Ishikawa (cell line): ENCODE data around the gene MAP3K9.

Experiments used
- CEBPB ChIP-seq: IDR thresholded peaks from 2 replicates; pipeline ENCODE4 v1.6.1; 2012
- CREB1 ChIP-seq: IDR thresholded peaks from 2 replicates; pipeline ENCODE4 v1.6.1; 2012; ENCODE audit warnings: low read depth
- EGR1 ChIP-seq: IDR thresholded peaks from 2 replicates; pipeline ENCODE4 v1.6.1; 2012
- EP300 ChIP-seq: IDR thresholded peaks from 2 replicates; pipeline ENCODE4 v1.6.1; 2012; ENCODE audit warnings: borderline replicate concordance
- FOXM1 ChIP-seq: IDR thresholded peaks from 2 replicates; pipeline ENCODE4 v1.6.1; 2012; ENCODE audit warnings: low read depth, borderline replicate concordance
- MAX ChIP-seq: IDR thresholded peaks from 2 replicates; pipeline ENCODE4 v1.6.1; 2012
- NFIC ChIP-seq: IDR thresholded peaks from 2 replicates; pipeline ENCODE4 v1.6.1; 2012
- RAD21 ChIP-seq: IDR thresholded peaks from 2 replicates; pipeline ENCODE4 v1.6.1; 2012; ENCODE audit warnings: low read depth
- REST ChIP-seq: IDR thresholded peaks from 2 replicates; pipeline ENCODE4 v1.6.1; 2012; ENCODE audit warnings: low read depth, mild to moderate bottlenecking
- TAF1 ChIP-seq: IDR thresholded peaks from 2 replicates; pipeline ENCODE4 v1.6.1; 2012; ENCODE audit warnings: low read depth, mild to moderate bottlenecking
- TCF12 ChIP-seq: IDR thresholded peaks from 2 replicates; pipeline ENCODE4 v1.6.1; 2012; ENCODE audit warnings: low read depth
- TEAD4 ChIP-seq: IDR thresholded peaks from 2 replicates; pipeline ENCODE4 v1.6.1; 2012
- USF1 ChIP-seq: IDR thresholded peaks from 2 replicates; pipeline ENCODE4 v1.6.1; 2012
- YY1 ChIP-seq: IDR thresholded peaks from 2 replicates; pipeline ENCODE4 v1.6.1; 2012; ENCODE audit warnings: low read depth
- ZBTB7A ChIP-seq: IDR thresholded peaks from 2 replicates; pipeline ENCODE4 v1.6.1; 2012; ENCODE audit warnings: low read depth

MAP3K9 gene

GRCh38 chr14:70809225-70810219 is at the start of gene MAP3K9:
Gene MAP3K9 (minus strand): TSS chr14:70809513. CDS start chr14:70809171, 342 bp downstream.
- TF ChIP-seq TEAD4 (no peak), NFIC (no peak), FOXM1 (no peak), EGR1 (peak; percentile 41; the same call in 1 of the 2 replicates), MAX (peak; percentile 39; the same call in 1 of the 2 replicates), ZBTB7A (peak; percentile 29; the same call in 1 of the 2 replicates), EP300 (no peak), RAD21 (no peak), TCF12 (no peak), CEBPB (no peak), CREB1 (no peak; the same call in 1 of the 2 replicates), USF1 (peak; percentile 72), YY1 (no peak), REST (no peak), TAF1 (no peak; the same call in 1 of the 2 replicates)

GRCh38 chr14:70858641-70859040 is 49.3 kb upstream of the MAP3K9 start:
- TF ChIP-seq USF1 (no peak), TEAD4 (no peak), TAF1 (no peak), NFIC (no peak), EP300 (no peak), EGR1 (no peak), ZBTB7A (no peak), MAX (no peak), YY1 (no peak), CREB1 (no peak), REST (no peak), RAD21 (no peak), FOXM1 (no peak), TCF12 (no peak), CEBPB (no peak)

GRCh38 chr14:70857496-70857890 is 48.2 kb upstream of the MAP3K9 start:
- TF ChIP-seq YY1: no peak

- no peak for TF ChIP-seq EP300
- TF ChIP-seq MAX: no peak
- TF ChIP-seq ZBTB7A: no peak
- no peak for TF ChIP-seq TEAD4
- TF ChIP-seq CEBPB: no peak
- no peak for TF ChIP-seq REST
- no peak for TF ChIP-seq USF1
- no peak for TF ChIP-seq FOXM1
These were observed 47.7 kb upstream of the MAP3K9 start for GRCh38 chr14:70856851-70857495.
